GM18858 (cell line): Measurements from ENCODE around the gene PREX1.
"Not testable (repeated sequence)": the region's sequence is repeated elsewhere in the genome, so short reads cannot be mapped to it uniquely, and the experiment has no call there.

ENCODE experiments used
- ATAC-seq: cut with Tn5 transposase; IDR thresholded peaks from one replicate; pipeline ENCODE4 v1.9.1; 2021; ENCODE audit not compliant: unreplicated experiment

The PREX1 gene

GRCh38 chr20:48849299-48849698 is 21.5 kb upstream of the PREX1 start:
- ATAC-seq: no peak

- ATAC-seq: no peak
Observed at GRCh38 chr20:48847498-48848205, 19.9 kb upstream of the PREX1 start.

GRCh38 chr20:48846516-48847492 is 19.0 kb upstream of the PREX1 start:
- ATAC-seq: peak; percentile 86

GRCh38 chr20:48845721-48846306 is 18.0 kb upstream of the PREX1 start:
- ATAC-seq: no peak

- ATAC-seq: no peak
Observed at GRCh38 chr20:48844996-48845395, 17.2 kb upstream of the PREX1 start.

GRCh38 chr20:48843896-48844295 is 16.1 kb upstream of the PREX1 start:
- not testable (repeated sequence) for ATAC-seq

GRCh38 chr20:48843057-48843806 is 15.4 kb upstream of the PREX1 start:
- no peak for ATAC-seq

GRCh38 chr20:48841875-48842529 is 14.2 kb upstream of the PREX1 start:
- ATAC-seq: no peak

- no peak for ATAC-seq
Observed at GRCh38 chr20:48841196-48841874, 13.5 kb upstream of the PREX1 start.

GRCh38 chr20:48839154-48839917 is 11.5 kb upstream of the PREX1 start:
- ATAC-seq: no peak

- ATAC-seq: no peak
Observed at GRCh38 chr20:48837014-48837413, 9.2 kb upstream of the PREX1 start.

GRCh38 chr20:48835390-48835789 is 7.6 kb upstream of the PREX1 start:
- ATAC-seq: no peak

GRCh38 chr20:48834278-48834677 is 6.5 kb upstream of the PREX1 start:
- no peak for ATAC-seq

- ATAC-seq: no peak
Observed at GRCh38 chr20:48832405-48832730, 4.6 kb upstream of the PREX1 start.

- ATAC-seq: no peak
Observed at GRCh38 chr20:48831718-48832404, 4.1 kb upstream of the PREX1 start.

GRCh38 chr20:48830826-48831318 is 3.1 kb upstream of the PREX1 start:
- no peak for ATAC-seq

- ATAC-seq: no peak
Observed at GRCh38 chr20:48829940-48830339, 2.1 kb upstream of the PREX1 start.

GRCh38 chr20:48828734-48829460 is 1.1 kb upstream of the PREX1 start:
- ATAC-seq: no peak
